HG03097 (cell line): ENCODE measurements around the gene IL1RAPL1.

Experiments
- ATAC-seq: cut with Tn5 transposase; IDR thresholded peaks from one replicate; pipeline ENCODE4 v1.9.1; 2021; ENCODE audit not compliant: unreplicated experiment, low FRiP score

Gene IL1RAPL1

DNA sequence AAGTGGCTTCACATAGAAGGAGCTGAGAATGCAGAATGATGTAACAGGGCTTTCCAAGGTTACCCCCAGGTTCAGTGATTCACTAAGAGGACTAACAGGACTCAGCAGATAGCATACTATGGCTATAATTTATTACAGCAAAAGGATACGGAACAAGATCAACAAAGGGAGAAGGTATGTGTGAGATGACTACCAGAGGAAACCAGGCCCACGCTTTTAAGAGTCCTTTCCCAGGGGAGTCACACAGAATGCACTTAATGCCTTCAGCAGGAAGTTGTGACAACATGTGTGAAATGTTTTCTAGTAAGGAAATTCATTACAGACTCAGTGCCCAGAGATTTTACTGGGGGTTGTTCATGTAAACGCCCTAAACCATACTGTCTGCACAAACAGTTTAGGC is 1254.5 kb downstream of the IL1RAPL1 start:
- no peak for ATAC-seq

GRCh38 chrX:29842552-29842951 is 1255.3 kb downstream of the IL1RAPL1 start:
- ATAC-seq: no peak

GRCh38 chrX:29851857-29852605 is 1264.8 kb downstream of the IL1RAPL1 start:
- no peak for ATAC-seq

- no peak for ATAC-seq
These were observed 1265.5 kb downstream of the IL1RAPL1 start for GRCh38 chrX:29852767-29853166.

GRCh38 chrX:29858714-29859113 is 1271.5 kb downstream of the IL1RAPL1 start:
- ATAC-seq: no peak

DNA sequence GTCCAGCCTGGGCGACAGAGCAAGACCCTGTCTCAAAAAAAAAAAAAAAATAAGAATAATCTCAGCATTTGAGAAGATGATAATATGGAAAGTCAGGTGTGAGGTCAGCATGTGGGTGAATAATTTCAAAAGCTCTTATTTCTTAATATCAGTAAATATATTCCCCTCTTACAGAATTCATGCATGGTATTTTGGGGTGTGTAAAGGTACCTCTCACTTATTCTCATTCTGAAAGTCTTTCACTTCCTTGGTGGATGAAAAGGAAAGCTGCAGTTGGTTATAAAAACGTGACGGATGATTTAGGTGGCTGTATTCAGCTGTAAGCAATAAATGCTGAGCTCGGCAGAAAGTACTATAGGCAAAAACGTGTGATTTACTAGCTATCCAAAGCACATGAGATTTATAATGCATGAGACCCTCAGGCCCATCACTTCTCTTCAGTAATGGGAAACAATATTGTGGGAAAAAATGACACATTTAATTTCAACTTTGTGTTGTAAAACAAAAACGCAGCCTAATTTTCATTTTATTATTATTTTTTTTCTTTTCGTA is 1275.0 kb downstream of the IL1RAPL1 start:
- no peak for ATAC-seq

DNA sequence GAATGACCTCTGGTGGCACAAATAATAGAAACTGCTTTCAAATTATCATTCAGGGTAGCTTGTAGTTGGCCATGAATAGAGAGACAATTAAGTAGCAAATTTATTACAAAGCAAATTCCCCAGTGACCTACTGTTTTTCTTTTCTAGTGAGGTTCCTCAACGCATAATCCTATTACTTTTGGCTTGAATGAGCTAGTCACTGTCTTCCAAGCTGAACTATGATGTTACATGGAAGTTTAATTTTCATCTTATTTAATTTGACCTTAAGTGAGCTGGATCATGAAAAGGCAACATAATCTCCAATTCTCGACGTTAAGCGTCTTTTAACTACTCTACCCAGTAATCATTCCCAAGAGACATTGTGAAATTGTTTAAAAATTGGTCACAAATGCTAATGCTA is 1280.7 kb downstream of the IL1RAPL1 start:
- no peak for ATAC-seq

DNA sequence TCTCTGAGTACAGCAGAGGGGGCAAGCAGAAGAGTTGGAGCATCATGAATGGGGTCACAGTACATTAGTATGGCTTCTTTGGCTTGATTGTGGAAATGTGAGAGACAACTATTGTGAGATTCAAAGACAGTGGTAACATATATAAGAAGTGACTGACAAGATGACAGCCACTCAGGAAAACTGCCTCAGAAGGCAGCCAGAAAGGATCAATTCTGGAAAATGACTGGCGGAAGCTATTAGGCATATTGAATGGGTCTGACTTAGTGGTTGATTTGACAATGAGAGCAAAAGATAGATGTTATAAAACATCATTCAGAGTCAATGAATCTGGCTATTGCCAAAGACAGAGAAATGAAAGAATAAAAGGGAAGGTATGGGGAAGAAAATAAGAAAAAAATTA is 1282.6 kb downstream of the IL1RAPL1 start:
- no peak for ATAC-seq

GRCh38 chrX:29870608-29871007 is 1283.4 kb downstream of the IL1RAPL1 start:
- no peak for ATAC-seq

DNA sequence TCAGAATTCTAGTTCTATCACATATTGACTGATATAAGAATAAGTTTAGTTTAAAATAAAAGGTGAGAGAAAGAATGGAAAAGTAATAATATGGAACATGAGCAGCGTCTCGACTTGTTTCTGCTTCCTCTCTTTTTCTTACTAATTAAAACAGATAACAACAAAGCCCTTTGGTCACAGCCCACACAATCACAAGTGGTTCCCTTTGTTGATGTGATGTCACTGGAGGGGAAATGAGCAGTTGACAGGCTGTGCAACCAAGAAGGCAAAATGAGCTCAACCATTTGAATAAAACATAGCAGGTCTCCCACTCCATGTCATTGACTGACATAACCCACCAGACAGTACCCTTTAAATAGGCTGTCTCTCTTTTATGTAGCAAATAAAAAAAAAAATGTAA is 1285.6 kb downstream of the IL1RAPL1 start:
- ATAC-seq: no peak

GRCh38 chrX:29876733-29877132 is 1289.5 kb downstream of the IL1RAPL1 start:
- ATAC-seq: no peak

GRCh38 chrX:29880977-29881376 is 1293.7 kb downstream of the IL1RAPL1 start:
- ATAC-seq: no peak

DNA sequence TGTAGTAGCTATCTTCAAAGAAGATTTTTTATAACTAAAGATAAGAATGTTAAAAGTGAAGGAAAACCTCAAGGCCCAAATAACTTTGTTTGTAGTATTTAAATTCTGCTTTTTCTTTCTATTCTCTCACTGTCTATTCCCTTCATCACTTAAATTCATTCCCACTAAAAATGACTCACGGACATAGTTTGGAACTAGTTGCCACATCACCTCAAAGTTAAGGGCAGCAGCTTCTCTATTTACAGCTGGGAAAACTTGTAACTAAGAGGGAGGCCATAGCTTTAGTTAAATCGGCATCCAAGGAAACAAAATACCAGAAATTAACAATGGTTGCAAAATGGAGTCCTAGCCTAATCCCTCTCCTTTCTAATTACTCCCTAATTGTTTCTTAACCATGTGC is 1302.8 kb downstream of the IL1RAPL1 start:
- ATAC-seq: no peak

DNA sequence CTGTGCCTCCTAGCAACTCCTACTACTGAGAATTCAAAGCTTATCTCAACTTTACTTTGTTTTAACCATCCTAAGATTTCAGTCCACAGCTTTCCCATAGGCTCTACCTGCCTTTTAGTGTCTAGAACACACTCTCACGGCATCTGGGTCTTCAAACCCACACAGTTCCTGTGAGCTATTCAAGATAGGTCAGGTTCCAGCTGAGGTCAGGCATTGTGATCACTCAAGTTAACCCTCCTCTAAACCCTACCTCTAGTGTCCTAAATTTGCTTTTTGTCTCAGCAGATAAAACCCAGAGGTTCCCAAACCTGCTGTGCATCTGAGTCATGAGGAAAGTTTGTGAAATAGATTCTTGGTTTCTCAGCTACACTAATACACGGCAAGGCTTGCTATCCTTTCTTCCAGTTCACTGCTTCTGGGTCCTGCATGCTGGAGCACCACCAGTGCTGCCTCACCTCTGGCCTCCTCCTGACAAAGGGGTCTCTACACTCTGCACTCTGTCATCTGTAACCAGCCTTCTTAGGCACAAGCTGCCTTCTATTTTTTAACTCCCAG is 1303.5 kb downstream of the IL1RAPL1 start:
- ATAC-seq: no peak

GRCh38 chrX:29902004-29902403 is 1314.8 kb downstream of the IL1RAPL1 start:
- ATAC-seq: no peak

- ATAC-seq: no peak
These were observed 1316.1 kb downstream of the IL1RAPL1 start for GRCh38 chrX:29903360-29903759.

DNA sequence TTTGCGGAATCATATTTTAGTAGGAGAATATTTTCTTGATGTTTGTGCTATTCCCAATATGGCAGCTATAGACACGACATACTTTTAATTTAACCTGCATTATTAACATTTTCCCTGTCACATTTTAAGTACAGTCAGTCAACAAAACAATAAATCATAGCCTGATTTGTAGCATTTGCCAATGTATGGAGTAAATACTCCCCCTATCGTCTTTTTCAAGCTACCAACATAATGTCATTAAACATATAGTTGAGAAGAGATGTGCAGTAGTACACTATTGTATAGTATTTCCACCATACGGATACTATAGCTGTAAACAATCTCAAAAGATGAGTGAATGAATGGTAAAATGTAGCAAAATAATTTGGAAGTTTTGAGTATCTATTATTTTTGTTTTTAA is 1324.4 kb downstream of the IL1RAPL1 start:
- ATAC-seq: no peak

- ATAC-seq: no peak
These were observed 1326.4 kb downstream of the IL1RAPL1 start for GRCh38 chrX:29913647-29914046.

DNA sequence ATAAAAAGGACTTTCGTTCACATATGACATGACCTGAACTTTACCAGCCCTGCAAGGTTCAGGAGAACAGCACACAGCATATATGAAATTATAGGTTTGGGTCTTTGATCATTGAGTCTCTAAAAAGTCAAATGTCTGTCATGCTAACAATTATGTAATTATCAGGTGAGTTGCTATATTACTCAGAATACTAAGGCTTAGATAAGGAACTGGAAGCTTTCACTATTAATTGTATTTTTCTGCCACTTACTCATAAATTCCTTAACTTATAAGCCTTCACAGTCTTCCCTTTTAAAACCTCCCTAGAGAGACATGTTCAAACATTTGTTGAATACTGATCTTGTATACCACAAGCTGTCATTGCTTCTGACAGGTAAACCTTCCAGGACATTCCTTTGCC is 1335.4 kb downstream of the IL1RAPL1 start:
- no peak for ATAC-seq

- no peak for ATAC-seq
These were observed 1338.8 kb downstream of the IL1RAPL1 start for GRCh38 chrX:29926056-29926455.

- ATAC-seq: no peak
These were observed 1339.4 kb downstream of the IL1RAPL1 start for GRCh38 chrX:29926659-29927058.

GRCh38 chrX:29935455-29935854 is 1348.2 kb downstream of the IL1RAPL1 start:
- no peak for ATAC-seq
